ENCODE measurements around the gene PDHA1. TPM values are rescaled to one million over a fixed set of nuclear protein-coding genes. Genes with fewer than 3 reads are reported as not detected.

The PDHA1 gene
- total and polyA plus RNA-seq, 2 experiments from 2014 or later: 77.3 to 257 TPM

DNA sequence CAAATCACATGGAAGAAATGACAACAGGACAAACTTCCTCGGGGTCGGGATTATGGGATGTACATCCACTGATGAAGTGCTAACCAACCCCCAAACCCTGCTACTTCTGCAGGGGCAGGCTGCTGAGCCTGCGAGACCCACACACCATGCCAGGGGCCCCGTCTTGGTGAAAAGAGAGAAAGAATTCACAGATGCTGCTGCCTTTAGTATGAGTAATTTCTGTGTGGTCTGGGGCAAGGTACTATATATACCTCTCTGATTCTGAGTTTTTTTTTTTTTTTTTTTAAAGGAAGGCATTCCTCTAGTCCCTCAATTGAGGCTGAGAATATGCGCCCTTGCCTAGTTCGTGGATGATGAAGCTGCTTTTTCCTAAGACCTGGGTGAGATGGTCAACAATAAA lies 24.8 kb downstream of the PDHA1 start:
- Histone ChIP-seq H3K4me2 (no peak overlapping the region), H3K9me2 (ENCODE audit: insufficient read depth) (no peaks in the 10 kb centered on the region), H3K4me1 (ENCODE audit: insufficient read depth) (no peaks in the 10 kb centered on the region), H3K27me3 (ENCODE audit: insufficient read depth) (no peaks in the 10 kb centered on the region), H3K27ac (ENCODE audit: low read depth) (no peak overlapping the region), H3K79me2 (replicated peaks; ENCODE audit: insufficient read depth) (no peaks in the 10 kb centered on the region), H3K4me3 (no peak overlapping the region), H2AFZ (no peak overlapping the region), H3K36me3 (ENCODE audit: insufficient read depth) (no peaks in the 10 kb centered on the region), H4K20me1 (replicated peaks; ENCODE audit: insufficient read depth) (no peaks in the 10 kb centered on the region), H3F3A (replicated peaks; ENCODE audit: low read depth) (no peaks in the 10 kb centered on the region)
- no peaks in the 10 kb centered on the region; the same call in 2 of the 3 replicates for H3K9me3 Mint-ChIP-seq
- peaks cover 12% of the 10 kb centered on the region; the same call in 2 of the 3 replicates for H3K36me3 Mint-ChIP-seq (ENCODE audit: low read depth)
- 0 out of 3 replicates have a peak, but pooled peaks cover 2% of the 10 kb centered on the region for H3K4me1 Mint-ChIP-seq
- H3K27ac Mint-ChIP-seq: no peak overlapping the region
- DNase-seq (ENCODE audit: low spot score) (no peak), ATAC-seq (no peak)
- TF ChIP-seq STAT1 (IDR thresholded peaks at IDR 0.05; ENCODE audit: unreplicated experiment) (no peak), CREB1 (CRISPR knock-in tag; IDR thresholded peaks at IDR 0.05; ENCODE audit: low read depth) (no peak), EZH2phosphoT487 (IDR thresholded peaks at IDR 0.05; ENCODE audit: unreplicated experiment) (no peak), JUNB (IDR thresholded peaks at IDR 0.05; ENCODE audit: unreplicated experiment) (no peak), ZNF114 (CRISPR knock-in tag; IDR thresholded peaks at IDR 0.05) (no peak), NANOG (IDR thresholded peaks at IDR 0.05; ENCODE audit: borderline replicate concordance) (no peak), POLR2AphosphoS5 (IDR thresholded peaks at IDR 0.05; ENCODE audit: low read depth) (no peak), ZNF331 (CRISPR knock-in tag; IDR thresholded peaks at IDR 0.05; ENCODE audit: low read depth) (no peak), EZH2 (IDR thresholded peaks at IDR 0.05; ENCODE audit: low read depth, unreplicated experiment) (no peak)
- TF ChIP-seq, protein P1, sequence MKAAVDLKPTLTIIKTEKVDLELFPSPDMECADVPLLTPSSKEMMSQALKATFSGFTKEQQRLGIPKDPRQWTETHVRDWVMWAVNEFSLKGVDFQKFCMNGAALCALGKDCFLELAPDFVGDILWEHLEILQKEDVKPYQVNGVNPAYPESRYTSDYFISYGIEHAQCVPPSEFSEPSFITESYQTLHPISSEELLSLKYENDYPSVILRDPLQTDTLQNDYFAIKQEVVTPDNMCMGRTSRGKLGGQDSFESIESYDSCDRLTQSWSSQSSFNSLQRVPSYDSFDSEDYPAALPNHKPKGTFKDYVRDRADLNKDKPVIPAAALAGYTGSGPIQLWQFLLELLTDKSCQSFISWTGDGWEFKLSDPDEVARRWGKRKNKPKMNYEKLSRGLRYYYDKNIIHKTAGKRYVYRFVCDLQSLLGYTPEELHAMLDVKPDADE (IDR thresholded peaks at IDR 0.05): no peak
- TF ChIP-seq, protein P2, sequence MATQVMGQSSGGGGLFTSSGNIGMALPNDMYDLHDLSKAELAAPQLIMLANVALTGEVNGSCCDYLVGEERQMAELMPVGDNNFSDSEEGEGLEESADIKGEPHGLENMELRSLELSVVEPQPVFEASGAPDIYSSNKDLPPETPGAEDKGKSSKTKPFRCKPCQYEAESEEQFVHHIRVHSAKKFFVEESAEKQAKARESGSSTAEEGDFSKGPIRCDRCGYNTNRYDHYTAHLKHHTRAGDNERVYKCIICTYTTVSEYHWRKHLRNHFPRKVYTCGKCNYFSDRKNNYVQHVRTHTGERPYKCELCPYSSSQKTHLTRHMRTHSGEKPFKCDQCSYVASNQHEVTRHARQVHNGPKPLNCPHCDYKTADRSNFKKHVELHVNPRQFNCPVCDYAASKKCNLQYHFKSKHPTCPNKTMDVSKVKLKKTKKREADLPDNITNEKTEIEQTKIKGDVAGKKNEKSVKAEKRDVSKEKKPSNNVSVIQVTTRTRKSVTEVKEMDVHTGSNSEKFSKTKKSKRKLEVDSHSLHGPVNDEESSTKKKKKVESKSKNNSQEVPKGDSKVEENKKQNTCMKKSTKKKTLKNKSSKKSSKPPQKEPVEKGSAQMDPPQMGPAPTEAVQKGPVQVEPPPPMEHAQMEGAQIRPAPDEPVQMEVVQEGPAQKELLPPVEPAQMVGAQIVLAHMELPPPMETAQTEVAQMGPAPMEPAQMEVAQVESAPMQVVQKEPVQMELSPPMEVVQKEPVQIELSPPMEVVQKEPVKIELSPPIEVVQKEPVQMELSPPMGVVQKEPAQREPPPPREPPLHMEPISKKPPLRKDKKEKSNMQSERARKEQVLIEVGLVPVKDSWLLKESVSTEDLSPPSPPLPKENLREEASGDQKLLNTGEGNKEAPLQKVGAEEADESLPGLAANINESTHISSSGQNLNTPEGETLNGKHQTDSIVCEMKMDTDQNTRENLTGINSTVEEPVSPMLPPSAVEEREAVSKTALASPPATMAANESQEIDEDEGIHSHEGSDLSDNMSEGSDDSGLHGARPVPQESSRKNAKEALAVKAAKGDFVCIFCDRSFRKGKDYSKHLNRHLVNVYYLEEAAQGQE (IDR thresholded peaks at IDR 0.05; ENCODE audit: unreplicated experiment): no peak
- TF ChIP-seq, protein P3, sequence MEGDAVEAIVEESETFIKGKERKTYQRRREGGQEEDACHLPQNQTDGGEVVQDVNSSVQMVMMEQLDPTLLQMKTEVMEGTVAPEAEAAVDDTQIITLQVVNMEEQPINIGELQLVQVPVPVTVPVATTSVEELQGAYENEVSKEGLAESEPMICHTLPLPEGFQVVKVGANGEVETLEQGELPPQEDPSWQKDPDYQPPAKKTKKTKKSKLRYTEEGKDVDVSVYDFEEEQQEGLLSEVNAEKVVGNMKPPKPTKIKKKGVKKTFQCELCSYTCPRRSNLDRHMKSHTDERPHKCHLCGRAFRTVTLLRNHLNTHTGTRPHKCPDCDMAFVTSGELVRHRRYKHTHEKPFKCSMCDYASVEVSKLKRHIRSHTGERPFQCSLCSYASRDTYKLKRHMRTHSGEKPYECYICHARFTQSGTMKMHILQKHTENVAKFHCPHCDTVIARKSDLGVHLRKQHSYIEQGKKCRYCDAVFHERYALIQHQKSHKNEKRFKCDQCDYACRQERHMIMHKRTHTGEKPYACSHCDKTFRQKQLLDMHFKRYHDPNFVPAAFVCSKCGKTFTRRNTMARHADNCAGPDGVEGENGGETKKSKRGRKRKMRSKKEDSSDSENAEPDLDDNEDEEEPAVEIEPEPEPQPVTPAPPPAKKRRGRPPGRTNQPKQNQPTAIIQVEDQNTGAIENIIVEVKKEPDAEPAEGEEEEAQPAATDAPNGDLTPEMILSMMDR (conservative IDR thresholded peaks at IDR 0.05; ENCODE audit: low read depth in 2 of 2): no peak
- TF ChIP-seq, protein P4, sequence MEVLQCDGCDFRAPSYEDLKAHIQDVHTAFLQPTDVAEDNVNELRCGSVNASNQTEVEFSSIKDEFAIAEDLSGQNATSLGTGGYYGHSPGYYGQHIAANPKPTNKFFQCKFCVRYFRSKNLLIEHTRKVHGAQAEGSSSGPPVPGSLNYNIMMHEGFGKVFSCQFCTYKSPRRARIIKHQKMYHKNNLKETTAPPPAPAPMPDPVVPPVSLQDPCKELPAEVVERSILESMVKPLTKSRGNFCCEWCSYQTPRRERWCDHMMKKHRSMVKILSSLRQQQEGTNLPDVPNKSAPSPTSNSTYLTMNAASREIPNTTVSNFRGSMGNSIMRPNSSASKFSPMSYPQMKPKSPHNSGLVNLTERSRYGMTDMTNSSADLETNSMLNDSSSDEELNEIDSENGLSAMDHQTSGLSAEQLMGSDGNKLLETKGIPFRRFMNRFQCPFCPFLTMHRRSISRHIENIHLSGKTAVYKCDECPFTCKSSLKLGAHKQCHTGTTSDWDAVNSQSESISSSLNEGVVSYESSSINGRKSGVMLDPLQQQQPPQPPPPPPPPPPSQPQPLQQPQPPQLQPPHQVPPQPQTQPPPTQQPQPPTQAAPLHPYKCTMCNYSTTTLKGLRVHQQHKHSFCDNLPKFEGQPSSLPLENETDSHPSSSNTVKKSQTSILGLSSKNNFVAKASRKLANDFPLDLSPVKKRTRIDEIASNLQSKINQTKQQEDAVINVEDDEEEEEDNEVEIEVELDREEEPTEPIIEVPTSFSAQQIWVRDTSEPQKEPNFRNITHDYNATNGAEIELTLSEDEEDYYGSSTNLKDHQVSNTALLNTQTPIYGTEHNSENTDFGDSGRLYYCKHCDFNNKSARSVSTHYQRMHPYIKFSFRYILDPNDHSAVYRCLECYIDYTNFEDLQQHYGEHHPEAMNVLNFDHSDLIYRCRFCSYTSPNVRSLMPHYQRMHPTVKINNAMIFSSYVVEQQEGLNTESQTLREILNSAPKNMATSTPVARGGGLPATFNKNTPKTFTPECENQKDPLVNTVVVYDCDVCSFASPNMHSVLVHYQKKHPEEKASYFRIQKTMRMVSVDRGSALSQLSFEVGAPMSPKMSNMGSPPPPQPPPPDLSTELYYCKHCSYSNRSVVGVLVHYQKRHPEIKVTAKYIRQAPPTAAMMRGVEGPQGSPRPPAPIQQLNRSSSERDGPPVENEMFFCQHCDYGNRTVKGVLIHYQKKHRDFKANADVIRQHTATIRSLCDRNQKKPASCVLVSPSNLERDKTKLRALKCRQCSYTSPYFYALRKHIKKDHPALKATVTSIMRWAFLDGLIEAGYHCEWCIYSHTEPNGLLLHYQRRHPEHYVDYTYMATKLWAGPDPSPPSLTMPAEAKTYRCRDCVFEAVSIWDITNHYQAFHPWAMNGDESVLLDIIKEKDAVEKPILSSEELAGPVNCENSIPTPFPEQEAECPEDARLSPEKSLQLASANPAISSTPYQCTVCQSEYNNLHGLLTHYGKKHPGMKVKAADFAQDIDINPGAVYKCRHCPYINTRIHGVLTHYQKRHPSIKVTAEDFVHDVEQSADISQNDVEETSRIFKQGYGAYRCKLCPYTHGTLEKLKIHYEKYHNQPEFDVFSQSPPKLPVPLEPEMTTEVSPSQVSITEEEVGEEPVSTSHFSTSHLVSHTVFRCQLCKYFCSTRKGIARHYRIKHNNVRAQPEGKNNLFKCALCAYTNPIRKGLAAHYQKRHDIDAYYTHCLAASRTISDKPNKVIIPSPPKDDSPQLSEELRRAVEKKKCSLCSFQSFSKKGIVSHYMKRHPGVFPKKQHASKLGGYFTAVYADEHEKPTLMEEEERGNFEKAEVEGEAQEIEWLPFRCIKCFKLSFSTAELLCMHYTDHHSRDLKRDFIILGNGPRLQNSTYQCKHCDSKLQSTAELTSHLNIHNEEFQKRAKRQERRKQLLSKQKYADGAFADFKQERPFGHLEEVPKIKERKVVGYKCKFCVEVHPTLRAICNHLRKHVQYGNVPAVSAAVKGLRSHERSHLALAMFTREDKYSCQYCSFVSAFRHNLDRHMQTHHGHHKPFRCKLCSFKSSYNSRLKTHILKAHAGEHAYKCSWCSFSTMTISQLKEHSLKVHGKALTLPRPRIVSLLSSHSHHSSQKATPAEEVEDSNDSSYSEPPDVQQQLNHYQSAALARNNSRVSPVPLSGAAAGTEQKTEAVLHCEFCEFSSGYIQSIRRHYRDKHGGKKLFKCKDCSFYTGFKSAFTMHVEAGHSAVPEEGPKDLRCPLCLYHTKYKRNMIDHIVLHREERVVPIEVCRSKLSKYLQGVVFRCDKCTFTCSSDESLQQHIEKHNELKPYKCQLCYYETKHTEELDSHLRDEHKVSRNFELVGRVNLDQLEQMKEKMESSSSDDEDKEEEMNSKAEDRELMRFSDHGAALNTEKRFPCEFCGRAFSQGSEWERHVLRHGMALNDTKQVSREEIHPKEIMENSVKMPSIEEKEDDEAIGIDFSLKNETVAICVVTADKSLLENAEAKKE (CRISPR knock-in tag; IDR thresholded peaks at IDR 0.05): no peak
- H3K27me3 Mint-ChIP-seq (ENCODE audit: insufficient read depth, low read depth, poor library complexity): peaks cover 5% of the 10 kb centered on the region
- no peak overlapping the region for H3K4me3 Mint-ChIP-seq

Data from GM23338 (cell line).